ENCODE measurements around the gene CALML3.

CALML3 gene

DNA sequence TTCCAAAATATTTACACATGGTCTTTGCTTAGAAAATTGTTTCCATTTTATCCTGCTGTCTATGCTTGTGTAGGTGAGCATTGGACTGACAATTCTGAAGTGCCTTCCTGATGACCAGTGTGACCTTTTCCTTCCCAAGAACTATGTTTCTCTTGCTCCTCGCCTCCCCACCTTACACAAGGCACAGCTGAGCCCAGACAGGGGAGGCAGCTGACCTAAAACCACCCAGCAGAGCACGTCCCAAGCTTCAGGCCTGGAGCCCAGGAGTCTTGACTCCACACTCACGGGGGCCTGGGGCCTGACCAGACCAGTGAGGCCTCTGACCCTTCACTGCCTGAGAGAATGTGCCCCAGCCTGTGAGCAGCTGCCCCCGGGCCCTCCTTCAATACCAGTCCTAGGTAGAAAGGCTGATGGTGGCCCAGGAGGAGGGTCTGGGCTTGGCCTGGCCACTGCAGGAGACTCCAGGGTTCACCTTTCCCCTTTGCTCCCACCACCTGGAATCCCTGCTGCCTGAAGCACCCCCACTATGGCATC is 32.4 kb upstream of the CALML3 start:
- DNase-seq: no peak

DNA sequence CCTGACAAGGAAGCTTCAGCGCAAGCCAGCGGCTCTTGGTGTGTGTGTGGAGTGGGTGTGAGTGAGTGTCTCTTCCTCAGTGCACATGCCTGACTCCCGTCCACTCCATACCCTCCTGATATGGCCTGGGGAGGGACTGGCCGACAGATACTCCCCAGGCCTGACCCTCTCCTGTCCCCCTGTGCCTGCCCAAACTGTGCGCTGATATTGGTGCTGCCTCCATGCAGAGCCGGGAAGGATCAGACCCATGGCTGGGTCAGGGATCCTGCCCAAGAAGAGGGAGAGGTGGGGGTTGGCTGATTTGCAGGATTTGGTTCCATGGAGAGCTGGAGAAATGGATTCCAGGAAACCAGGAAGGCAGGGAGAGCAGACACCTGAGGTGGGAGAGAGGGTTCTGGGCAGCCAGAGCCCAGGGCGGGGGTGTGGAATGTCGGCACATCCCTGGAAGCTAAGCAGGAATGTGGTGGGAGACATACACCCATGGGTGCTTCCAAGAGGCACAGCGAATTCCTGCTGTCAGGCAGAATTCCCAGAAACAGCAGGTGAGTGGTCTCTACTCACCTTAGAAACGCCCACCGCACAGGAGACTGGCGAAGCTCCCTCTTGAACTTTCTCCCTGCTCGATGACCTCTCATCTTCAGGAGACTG is 31.7 kb upstream of the CALML3 start:
- DNase-seq: no peak

GRCh38 chr10:5493691-5494090 is 31.1 kb upstream of the CALML3 start:
- DNase-seq: no peak

- no peak for DNase-seq
Observed at GRCh38 chr10:5494611-5495010, 30.1 kb upstream of the CALML3 start.

DNA sequence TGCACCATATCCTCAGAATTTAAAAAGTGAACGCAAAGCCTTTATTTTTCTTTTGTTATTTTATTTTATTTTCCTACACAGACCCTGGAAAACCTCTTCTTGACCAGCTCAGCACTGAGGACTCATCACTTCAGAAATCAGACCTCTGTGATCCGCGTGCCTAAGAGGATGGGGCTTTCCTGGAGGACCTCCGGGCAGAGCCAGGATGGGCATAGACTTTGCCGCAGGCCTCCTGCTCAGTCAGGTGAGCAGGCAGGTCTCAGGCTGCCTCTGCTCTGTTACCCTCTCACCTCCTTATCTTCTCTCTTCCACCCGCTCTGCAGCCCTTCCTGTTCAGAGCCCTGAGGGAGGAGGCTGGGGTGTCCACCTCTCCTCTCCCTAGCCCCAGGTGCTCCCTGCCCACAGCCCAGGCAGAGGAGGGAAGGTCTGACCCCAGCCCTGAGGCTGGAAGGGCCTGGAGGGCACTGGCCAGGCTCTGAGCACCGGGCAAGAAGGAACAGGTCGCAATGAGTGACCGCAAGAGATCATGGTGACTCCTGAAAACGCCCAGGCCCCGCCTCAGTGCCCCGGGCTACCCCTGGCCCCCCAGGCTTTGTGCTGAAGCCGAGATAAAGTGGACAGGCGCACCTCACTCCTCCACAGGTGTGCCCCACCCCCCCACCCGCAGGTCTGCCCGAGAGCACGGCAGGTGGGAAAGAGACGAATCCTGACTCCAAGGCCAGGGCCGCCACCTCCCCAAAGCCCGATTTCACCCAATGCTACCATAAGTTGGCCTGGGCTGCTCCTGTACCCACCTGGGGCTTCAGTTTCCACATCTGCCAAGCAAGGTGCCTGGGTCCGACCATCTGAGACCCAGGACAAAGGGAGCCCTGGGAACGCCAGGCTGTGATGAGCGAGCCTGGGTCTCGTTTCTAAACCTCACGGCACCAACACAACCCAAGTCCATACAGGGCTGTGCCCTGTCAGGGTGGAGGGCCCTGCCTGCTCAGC is 28.2 kb upstream of the CALML3 start:
- DNase-seq: no peak

DNA sequence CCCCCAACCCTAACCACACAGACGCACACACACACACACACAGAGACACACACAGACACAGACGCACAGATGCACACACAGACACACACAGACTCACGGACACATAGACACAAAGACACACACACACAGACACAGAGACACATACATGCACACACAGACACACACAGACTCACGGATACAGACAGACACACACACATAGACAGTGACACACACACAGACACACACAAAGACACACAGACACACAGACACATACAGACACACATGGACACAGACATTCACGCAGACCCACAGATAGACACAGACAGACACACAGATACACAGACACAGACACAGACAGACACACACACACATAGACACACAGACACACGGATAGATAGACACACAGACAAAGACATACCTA is 27.5 kb upstream of the CALML3 start:
- no peak for DNase-seq

GRCh38 chr10:5497948-5498730 is 26.6 kb upstream of the CALML3 start:
- no peak for DNase-seq

- DNase-seq: no peak
Observed at GRCh38 chr10:5498791-5499492, 25.8 kb upstream of the CALML3 start.

DNA sequence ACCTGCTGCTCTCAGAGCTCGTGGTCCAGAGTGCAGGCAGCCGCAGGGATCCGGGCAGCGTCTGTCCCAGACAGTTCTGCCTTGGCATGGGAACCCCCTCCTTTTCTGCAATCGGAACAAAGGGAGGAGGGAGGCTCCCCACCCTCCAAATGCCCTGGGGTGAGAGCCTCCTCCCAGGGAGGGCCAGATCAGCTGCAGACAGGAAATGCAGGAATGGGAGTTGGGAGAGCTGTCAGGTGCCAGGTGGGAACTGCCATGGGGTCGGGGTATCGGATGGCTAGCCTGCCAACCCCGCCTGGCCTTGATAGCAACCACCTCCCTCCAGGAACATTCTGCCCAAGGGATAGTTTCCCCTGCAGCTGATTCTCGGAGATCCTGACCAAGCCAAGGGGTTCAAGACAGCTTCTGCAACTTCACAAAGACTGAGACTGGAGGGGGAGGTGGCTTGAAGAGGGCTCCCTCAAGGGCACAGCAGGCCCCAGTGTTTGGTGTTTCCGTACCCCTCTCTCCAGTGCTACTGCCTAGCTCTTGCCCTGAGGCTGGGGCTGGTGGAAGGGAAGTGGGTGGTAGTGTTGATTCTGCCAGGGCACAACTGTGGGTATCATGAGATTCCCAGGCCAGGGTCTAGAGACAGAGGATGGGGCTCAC is 25.1 kb upstream of the CALML3 start, which contains the start of gene CALML5:
Gene CALML5, minus strand, starts transcription at position 78 of the 648 bp plus-strand sequence. CDS start 132 bp downstream, outside the sequence.
- DNase-seq: no peak

DNA sequence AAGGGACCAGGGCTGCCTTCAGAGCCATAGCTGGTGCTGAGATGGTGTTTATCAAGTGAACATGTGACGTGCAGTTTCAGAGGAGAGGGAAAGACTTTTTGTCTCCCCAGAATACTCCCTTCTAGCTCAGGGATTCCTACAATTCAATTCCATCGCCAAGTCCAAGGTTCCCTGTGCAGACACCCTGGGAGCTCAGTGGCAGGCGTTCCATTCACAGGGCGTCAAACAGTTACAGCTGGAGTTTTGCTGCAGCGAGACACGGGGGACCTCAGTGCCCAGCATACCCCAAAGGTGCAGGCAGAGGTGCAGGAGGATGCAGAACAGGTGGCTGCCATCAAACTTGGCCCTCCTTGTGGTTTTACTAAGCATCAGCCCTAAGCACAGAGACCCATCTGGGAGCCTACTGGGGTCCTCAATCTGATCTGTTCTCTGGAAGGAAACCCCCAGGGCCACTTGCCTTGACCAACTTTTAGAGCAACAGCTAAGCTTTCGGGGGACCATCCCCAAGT is 24.5 kb upstream of the CALML3 start:
- no peak for DNase-seq

- no peak for DNase-seq
Observed at GRCh38 chr10:5500910-5501309, 23.9 kb upstream of the CALML3 start.

DNA sequence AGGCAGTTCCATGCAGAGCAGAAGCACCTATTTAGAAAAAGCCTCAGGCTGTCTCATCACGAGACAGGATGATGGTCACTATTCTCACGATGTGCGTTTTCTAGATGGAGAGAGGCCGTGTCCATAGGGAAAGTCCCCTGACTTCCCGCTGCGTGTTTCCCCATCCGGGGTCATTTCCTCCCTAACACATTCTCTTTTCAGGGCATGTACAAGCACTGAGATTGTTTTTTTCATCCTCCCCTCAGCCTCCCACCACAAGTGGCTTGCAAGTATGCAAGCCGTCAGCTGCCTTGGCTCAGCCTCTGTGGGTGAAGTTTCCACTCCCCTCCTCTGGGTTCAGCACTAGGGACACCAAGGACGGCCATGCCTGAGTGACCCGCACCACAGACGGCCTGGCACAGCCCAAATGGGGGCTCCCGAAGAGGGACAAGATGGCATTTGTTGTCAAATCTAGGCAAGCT is 22.7 kb upstream of the CALML3 start:
- no peak for DNase-seq

- no peak for DNase-seq
Observed at GRCh38 chr10:5502571-5503476, 21.9 kb upstream of the CALML3 start.

DNA sequence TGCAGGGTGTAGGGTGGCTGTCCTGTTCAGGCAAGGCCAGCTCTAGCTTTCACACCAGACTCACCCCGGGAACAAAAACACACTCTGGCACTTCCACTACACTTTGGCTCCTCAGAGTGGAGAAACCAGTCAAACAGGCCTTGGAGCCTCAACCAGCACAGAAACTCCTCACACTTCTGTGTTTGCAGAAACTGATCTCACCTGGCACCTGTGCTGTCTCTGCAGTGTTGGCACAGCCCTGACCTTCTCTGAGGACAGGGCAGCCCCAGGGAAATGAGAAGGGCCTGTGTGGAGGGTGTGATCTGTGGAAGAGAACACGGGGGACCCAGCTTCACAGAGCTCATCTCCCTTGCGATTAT is 21.3 kb upstream of the CALML3 start:
- no peak for DNase-seq

GRCh38 chr10:5504146-5505072 is 20.4 kb upstream of the CALML3 start:
- DNase-seq: no peak

- no peak for DNase-seq
Observed at GRCh38 chr10:5506246-5506645, 18.5 kb upstream of the CALML3 start.

- no peak for DNase-seq
Observed at GRCh38 chr10:5506751-5507648, 17.8 kb upstream of the CALML3 start.

GRCh38 chr10:5507649-5508131 is 17.1 kb upstream of the CALML3 start:
- DNase-seq: no peak
